ENCODE data around the gene PELI2. TPM values are rescaled to one million over a fixed set of nuclear protein-coding genes. Genes with fewer than 3 reads are reported as not detected.

The PELI2 gene
- total and polyA plus RNA-seq, 2 experiments from 2014 or later, result 8.0 to 24.5 TPM

- TF ChIP-seq EZH2 (IDR thresholded peaks at IDR 0.05; ENCODE audit: low read depth, unreplicated experiment), result no peak
Measured at GRCh38 chr14:56181681-56182085, 63.5 kb downstream of the PELI2 start (continued).

- H3K4me3 Mint-ChIP-seq, result no peak overlapping the region
- Histone ChIP-seq H4K20me1 (replicated peaks; ENCODE audit: insufficient read depth) (no peaks in the 10 kb centered on the region), H3F3A (replicated peaks; ENCODE audit: low read depth) (no peaks in the 10 kb centered on the region), H3K4me2 (no peak overlapping the region), H3K79me2 (replicated peaks; ENCODE audit: insufficient read depth) (peaks cover 13% of the 10 kb centered on the region), H3K9me2 (ENCODE audit: insufficient read depth) (no peaks in the 10 kb centered on the region), H3K27me3 (ENCODE audit: insufficient read depth) (no peaks in the 10 kb centered on the region), H3K36me3 (ENCODE audit: insufficient read depth) (no peaks in the 10 kb centered on the region), H3K27ac (ENCODE audit: low read depth) (no peak overlapping the region), H3K4me3 (no peak overlapping the region), H3K4me1 (ENCODE audit: insufficient read depth) (peaks cover 4% of the 10 kb centered on the region), H2AFZ (no peak overlapping the region)
- ATAC-seq, result no peak
- no peak overlapping the region for H3K27ac Mint-ChIP-seq
- H3K27me3 Mint-ChIP-seq (ENCODE audit: insufficient read depth, low read depth, poor library complexity), result peaks cover 5% of the 10 kb centered on the region
- H3K4me1 Mint-ChIP-seq, result peaks cover 17% of the 10 kb centered on the region
- no peaks in the 10 kb centered on the region for H3K36me3 Mint-ChIP-seq (ENCODE audit: low read depth)
- H3K9me3 Mint-ChIP-seq, result no peaks in the 10 kb centered on the region
- no peak for DNase-seq (ENCODE audit: low spot score)
- TF ChIP-seq ZNF331 (CRISPR knock-in tag; IDR thresholded peaks at IDR 0.05; ENCODE audit: low read depth) (no peak), STAT1 (IDR thresholded peaks at IDR 0.05; ENCODE audit: unreplicated experiment) (no peak), CREB1 (CRISPR knock-in tag; IDR thresholded peaks at IDR 0.05; ENCODE audit: low read depth) (no peak)
- TF ChIP-seq, protein P1, sequence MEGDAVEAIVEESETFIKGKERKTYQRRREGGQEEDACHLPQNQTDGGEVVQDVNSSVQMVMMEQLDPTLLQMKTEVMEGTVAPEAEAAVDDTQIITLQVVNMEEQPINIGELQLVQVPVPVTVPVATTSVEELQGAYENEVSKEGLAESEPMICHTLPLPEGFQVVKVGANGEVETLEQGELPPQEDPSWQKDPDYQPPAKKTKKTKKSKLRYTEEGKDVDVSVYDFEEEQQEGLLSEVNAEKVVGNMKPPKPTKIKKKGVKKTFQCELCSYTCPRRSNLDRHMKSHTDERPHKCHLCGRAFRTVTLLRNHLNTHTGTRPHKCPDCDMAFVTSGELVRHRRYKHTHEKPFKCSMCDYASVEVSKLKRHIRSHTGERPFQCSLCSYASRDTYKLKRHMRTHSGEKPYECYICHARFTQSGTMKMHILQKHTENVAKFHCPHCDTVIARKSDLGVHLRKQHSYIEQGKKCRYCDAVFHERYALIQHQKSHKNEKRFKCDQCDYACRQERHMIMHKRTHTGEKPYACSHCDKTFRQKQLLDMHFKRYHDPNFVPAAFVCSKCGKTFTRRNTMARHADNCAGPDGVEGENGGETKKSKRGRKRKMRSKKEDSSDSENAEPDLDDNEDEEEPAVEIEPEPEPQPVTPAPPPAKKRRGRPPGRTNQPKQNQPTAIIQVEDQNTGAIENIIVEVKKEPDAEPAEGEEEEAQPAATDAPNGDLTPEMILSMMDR (conservative IDR thresholded peaks at IDR 0.05; ENCODE audit: low read depth in 2 of 2), result no peak
Measured at GRCh38 chr14:56182410-56182809, 64.2 kb downstream of the PELI2 start.

- Mint-ChIP-seq H3K4me1 (peaks cover 20% of the 10 kb centered on the region), H3K4me3 (no peak overlapping the region), H3K27me3 (ENCODE audit: insufficient read depth, low read depth, poor library complexity) (peaks cover 2% of the 10 kb centered on the region), H3K27ac (no peak overlapping the region), H3K9me3 (no peaks in the 10 kb centered on the region), H3K36me3 (ENCODE audit: low read depth) (no peaks in the 10 kb centered on the region)
- DNase-seq (ENCODE audit: low spot score), result no peak
- H2AFZ ChIP-seq, result no peak overlapping the region
- no peaks in the 10 kb centered on the region for H3K9me2 ChIP-seq (ENCODE audit: insufficient read depth)
- no peak overlapping the region for H3K27ac ChIP-seq (ENCODE audit: low read depth)
- H3F3A ChIP-seq (replicated peaks; ENCODE audit: low read depth), result no peaks in the 10 kb centered on the region
- H3K36me3 ChIP-seq (ENCODE audit: insufficient read depth), result no peaks in the 10 kb centered on the region
- H3K4me2 ChIP-seq, result no peak overlapping the region
- H4K20me1 ChIP-seq (replicated peaks; ENCODE audit: insufficient read depth), result no peaks in the 10 kb centered on the region
- no peaks in the 10 kb centered on the region; the same call in 1 of the 2 replicates for H3K4me1 ChIP-seq (ENCODE audit: insufficient read depth)
- H3K27me3 ChIP-seq (ENCODE audit: insufficient read depth), result no peaks in the 10 kb centered on the region
- no peak overlapping the region for H3K4me3 ChIP-seq
- ATAC-seq, result no peak
- H3K79me2 ChIP-seq (replicated peaks; ENCODE audit: insufficient read depth), result peaks cover 9% of the 10 kb centered on the region
- TF ChIP-seq POLR2AphosphoS5 (IDR thresholded peaks at IDR 0.05; ENCODE audit: low read depth) (no peak), ZNF331 (CRISPR knock-in tag; IDR thresholded peaks at IDR 0.05; ENCODE audit: low read depth) (no peak)
- TF ChIP-seq, protein P1 (conservative IDR thresholded peaks at IDR 0.05; ENCODE audit: low read depth in 2 of 2), result no peak
- TF ChIP-seq, protein P2, sequence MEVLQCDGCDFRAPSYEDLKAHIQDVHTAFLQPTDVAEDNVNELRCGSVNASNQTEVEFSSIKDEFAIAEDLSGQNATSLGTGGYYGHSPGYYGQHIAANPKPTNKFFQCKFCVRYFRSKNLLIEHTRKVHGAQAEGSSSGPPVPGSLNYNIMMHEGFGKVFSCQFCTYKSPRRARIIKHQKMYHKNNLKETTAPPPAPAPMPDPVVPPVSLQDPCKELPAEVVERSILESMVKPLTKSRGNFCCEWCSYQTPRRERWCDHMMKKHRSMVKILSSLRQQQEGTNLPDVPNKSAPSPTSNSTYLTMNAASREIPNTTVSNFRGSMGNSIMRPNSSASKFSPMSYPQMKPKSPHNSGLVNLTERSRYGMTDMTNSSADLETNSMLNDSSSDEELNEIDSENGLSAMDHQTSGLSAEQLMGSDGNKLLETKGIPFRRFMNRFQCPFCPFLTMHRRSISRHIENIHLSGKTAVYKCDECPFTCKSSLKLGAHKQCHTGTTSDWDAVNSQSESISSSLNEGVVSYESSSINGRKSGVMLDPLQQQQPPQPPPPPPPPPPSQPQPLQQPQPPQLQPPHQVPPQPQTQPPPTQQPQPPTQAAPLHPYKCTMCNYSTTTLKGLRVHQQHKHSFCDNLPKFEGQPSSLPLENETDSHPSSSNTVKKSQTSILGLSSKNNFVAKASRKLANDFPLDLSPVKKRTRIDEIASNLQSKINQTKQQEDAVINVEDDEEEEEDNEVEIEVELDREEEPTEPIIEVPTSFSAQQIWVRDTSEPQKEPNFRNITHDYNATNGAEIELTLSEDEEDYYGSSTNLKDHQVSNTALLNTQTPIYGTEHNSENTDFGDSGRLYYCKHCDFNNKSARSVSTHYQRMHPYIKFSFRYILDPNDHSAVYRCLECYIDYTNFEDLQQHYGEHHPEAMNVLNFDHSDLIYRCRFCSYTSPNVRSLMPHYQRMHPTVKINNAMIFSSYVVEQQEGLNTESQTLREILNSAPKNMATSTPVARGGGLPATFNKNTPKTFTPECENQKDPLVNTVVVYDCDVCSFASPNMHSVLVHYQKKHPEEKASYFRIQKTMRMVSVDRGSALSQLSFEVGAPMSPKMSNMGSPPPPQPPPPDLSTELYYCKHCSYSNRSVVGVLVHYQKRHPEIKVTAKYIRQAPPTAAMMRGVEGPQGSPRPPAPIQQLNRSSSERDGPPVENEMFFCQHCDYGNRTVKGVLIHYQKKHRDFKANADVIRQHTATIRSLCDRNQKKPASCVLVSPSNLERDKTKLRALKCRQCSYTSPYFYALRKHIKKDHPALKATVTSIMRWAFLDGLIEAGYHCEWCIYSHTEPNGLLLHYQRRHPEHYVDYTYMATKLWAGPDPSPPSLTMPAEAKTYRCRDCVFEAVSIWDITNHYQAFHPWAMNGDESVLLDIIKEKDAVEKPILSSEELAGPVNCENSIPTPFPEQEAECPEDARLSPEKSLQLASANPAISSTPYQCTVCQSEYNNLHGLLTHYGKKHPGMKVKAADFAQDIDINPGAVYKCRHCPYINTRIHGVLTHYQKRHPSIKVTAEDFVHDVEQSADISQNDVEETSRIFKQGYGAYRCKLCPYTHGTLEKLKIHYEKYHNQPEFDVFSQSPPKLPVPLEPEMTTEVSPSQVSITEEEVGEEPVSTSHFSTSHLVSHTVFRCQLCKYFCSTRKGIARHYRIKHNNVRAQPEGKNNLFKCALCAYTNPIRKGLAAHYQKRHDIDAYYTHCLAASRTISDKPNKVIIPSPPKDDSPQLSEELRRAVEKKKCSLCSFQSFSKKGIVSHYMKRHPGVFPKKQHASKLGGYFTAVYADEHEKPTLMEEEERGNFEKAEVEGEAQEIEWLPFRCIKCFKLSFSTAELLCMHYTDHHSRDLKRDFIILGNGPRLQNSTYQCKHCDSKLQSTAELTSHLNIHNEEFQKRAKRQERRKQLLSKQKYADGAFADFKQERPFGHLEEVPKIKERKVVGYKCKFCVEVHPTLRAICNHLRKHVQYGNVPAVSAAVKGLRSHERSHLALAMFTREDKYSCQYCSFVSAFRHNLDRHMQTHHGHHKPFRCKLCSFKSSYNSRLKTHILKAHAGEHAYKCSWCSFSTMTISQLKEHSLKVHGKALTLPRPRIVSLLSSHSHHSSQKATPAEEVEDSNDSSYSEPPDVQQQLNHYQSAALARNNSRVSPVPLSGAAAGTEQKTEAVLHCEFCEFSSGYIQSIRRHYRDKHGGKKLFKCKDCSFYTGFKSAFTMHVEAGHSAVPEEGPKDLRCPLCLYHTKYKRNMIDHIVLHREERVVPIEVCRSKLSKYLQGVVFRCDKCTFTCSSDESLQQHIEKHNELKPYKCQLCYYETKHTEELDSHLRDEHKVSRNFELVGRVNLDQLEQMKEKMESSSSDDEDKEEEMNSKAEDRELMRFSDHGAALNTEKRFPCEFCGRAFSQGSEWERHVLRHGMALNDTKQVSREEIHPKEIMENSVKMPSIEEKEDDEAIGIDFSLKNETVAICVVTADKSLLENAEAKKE (CRISPR knock-in tag; IDR thresholded peaks at IDR 0.05), result no peak
Measured at GRCh38 chr14:56183631-56184157, 65.5 kb downstream of the PELI2 start.

Measured in GM23338 (cell line).